ENCODE data around the gene EBF3.

GRCh38 chr10:129881641-129882040 is 82.4 kb downstream of the EBF3 start:
- no peak for TF ChIP-seq CTCF (conservative IDR thresholded peaks at IDR 0.05 in 1 of 2, IDR thresholded peaks at IDR 0.05 in 1 of 2; ENCODE audit: extremely low read depth in 1 of 2, insufficient read depth in 1 of 2, low read depth in 1 of 2, low read length in 2 of 2)
- TF ChIP-seq EZH2 (IDR thresholded peaks at IDR 0.05; ENCODE audit: borderline replicate concordance, low read length) = no peak

All from mammary epithelial cell (primary cell).